ENCODE data around the gene STK24.

The STK24 gene

GRCh38 chr13:98525456-98526181, 51.3 kb downstream of the STK24 start:
- Mint-ChIP-seq H3K4me1 (peaks cover 76% of the 10 kb centered on the region), H3K4me3 (no peak overlapping the region), H3K36me3 (peaks cover 4% of the 10 kb centered on the region), H3K27me3 (no peaks in the 10 kb centered on the region), H3K27ac (no peak overlapping the region), H3K9me3 (no peaks in the 10 kb centered on the region)
- CTCF ChIA-PET, result interaction anchor here (1.2 kb wide), 1 partner anchor 128 kb away, joined by 4 read pairs; no protein-coding TSS in a partner anchor
- DNase-seq, result no peak

GRCh38 chr13:98524793-98525192, 52.1 kb downstream of the STK24 start:
- CTCF ChIA-PET, result no interaction called here
- Mint-ChIP-seq H3K4me1 (peaks cover 75% of the 10 kb centered on the region), H3K9me3 (no peaks in the 10 kb centered on the region), H3K4me3 (no peak overlapping the region), H3K27me3 (no peaks in the 10 kb centered on the region), H3K27ac (no peak overlapping the region), H3K36me3 (peaks cover 2% of the 10 kb centered on the region)
- DNase-seq, result no peak

GRCh38 chr13:98524391-98524790, 52.5 kb downstream of the STK24 start:
- Mint-ChIP-seq H3K36me3 (peaks cover 2% of the 10 kb centered on the region), H3K27me3 (no peaks in the 10 kb centered on the region), H3K9me3 (no peaks in the 10 kb centered on the region), H3K27ac (no peak overlapping the region), H3K4me1 (peaks cover 75% of the 10 kb centered on the region), H3K4me3 (no peak overlapping the region)
- DNase-seq, result no peak
- CTCF ChIA-PET, result no interaction called here

- Mint-ChIP-seq H3K4me3 (no peak overlapping the region), H3K27me3 (no peaks in the 10 kb centered on the region), H3K27ac (peak overlapping the region; percentile 58), H3K4me1 (peaks cover 69% of the 10 kb centered on the region), H3K36me3 (peaks cover 2% of the 10 kb centered on the region), H3K9me3 (no peaks in the 10 kb centered on the region)
- CTCF ChIA-PET, result no interaction called here
- DNase-seq, result no peak
Observed at GRCh38 chr13:98523455-98524102, 53.3 kb downstream of the STK24 start.

GRCh38 chr13:98522371-98522770, 54.5 kb downstream of the STK24 start:
- Mint-ChIP-seq H3K27ac (no peak overlapping the region), H3K36me3 (peaks cover 12% of the 10 kb centered on the region), H3K4me3 (no peak overlapping the region), H3K9me3 (no peaks in the 10 kb centered on the region), H3K27me3 (no peaks in the 10 kb centered on the region), H3K4me1 (peaks cover 75% of the 10 kb centered on the region)
- CTCF ChIA-PET, result interaction anchor here (2.0 kb wide), 1 partner anchor 9 kb away, joined by 5 read pairs; no protein-coding TSS in a partner anchor
- DNase-seq, result no peak

GRCh38 chr13:98521461-98522247, 55.3 kb downstream of the STK24 start:
- Mint-ChIP-seq H3K4me1 (peaks cover 75% of the 10 kb centered on the region), H3K4me3 (no peak overlapping the region), H3K27ac (no peak overlapping the region), H3K27me3 (no peaks in the 10 kb centered on the region), H3K36me3 (peaks cover 13% of the 10 kb centered on the region), H3K9me3 (no peaks in the 10 kb centered on the region)
- CTCF ChIA-PET, result interaction anchor here (0.5 to 2.0 kb wide), 2 partner anchors 10 to 42 kb away, joined by 5 read pairs; no protein-coding TSS in a partner anchor
- DNase-seq, result no peak

GRCh38 chr13:98520674-98521449, 56.0 kb downstream of the STK24 start:
- H3K27me3 Mint-ChIP-seq, result no peaks in the 10 kb centered on the region
- CTCF ChIA-PET, result interaction anchor here (0.5 to 2.0 kb wide), 3 partner anchors 8 to 43 kb away, joined by 4 to 5 read pairs (median 5); no protein-coding TSS in a partner anchor

GRCh38 chr13:98519976-98520375, 56.9 kb downstream of the STK24 start:
- H3K36me3 Mint-ChIP-seq, result peaks cover 21% of the 10 kb centered on the region
- H3K27me3 Mint-ChIP-seq, result no peaks in the 10 kb centered on the region
- H3K4me3 Mint-ChIP-seq, result no peak overlapping the region
- no peaks in the 10 kb centered on the region for H3K9me3 Mint-ChIP-seq
- no peak overlapping the region for H3K27ac Mint-ChIP-seq
- CTCF ChIA-PET, result interaction anchor here (1.6 kb wide), 1 partner anchor 9 kb away, joined by 4 read pairs; no protein-coding TSS in a partner anchor
- peaks cover 81% of the 10 kb centered on the region for H3K4me1 Mint-ChIP-seq
- DNase-seq, result no peak

More at GRCh38 chr13:98520674-98521449, 56.0 kb downstream of the STK24 start:
- DNase-seq, result no peak
- H3K9me3 Mint-ChIP-seq, result no peaks in the 10 kb centered on the region
- H3K27ac Mint-ChIP-seq, result no peak overlapping the region
- no peak overlapping the region for H3K4me3 Mint-ChIP-seq
- peaks cover 19% of the 10 kb centered on the region for H3K36me3 Mint-ChIP-seq
- peaks cover 75% of the 10 kb centered on the region for H3K4me1 Mint-ChIP-seq

GRCh38 chr13:98517576-98518310, 59.2 kb downstream of the STK24 start:
- Mint-ChIP-seq H3K4me1 (peaks cover 78% of the 10 kb centered on the region), H3K36me3 (peaks cover 35% of the 10 kb centered on the region), H3K27me3 (no peaks in the 10 kb centered on the region), H3K4me3 (no peak overlapping the region), H3K9me3 (no peaks in the 10 kb centered on the region), H3K27ac (peak overlapping the region; percentile 67)
- DNase-seq, result peak; percentile 50
- CTCF ChIA-PET, result interaction anchor here (1.0 to 1.3 kb wide), 2 partner anchors 13 to 135 kb away, joined by 3 read pairs; no protein-coding TSS in a partner anchor

- Mint-ChIP-seq H3K27me3 (no peaks in the 10 kb centered on the region), H3K27ac (peak overlapping the region; percentile 29), H3K9me3 (no peaks in the 10 kb centered on the region), H3K36me3 (peaks cover 43% of the 10 kb centered on the region), H3K4me1 (peaks cover 70% of the 10 kb centered on the region), H3K4me3 (no peak overlapping the region)
- no peak for DNase-seq
- CTCF ChIA-PET, result interaction anchor here (0.7 kb wide), 1 partner anchor 150 kb away, joined by 3 read pairs; no protein-coding TSS in a partner anchor
Observed at GRCh38 chr13:98515818-98516465, 61.0 kb downstream of the STK24 start.

GRCh38 chr13:98514288-98514687, 62.6 kb downstream of the STK24 start:
- Mint-ChIP-seq H3K4me1 (peaks cover 73% of the 10 kb centered on the region), H3K36me3 (peaks cover 50% of the 10 kb centered on the region), H3K4me3 (no peak overlapping the region), H3K27ac (peak overlapping the region; percentile 50), H3K9me3 (no peaks in the 10 kb centered on the region), H3K27me3 (no peaks in the 10 kb centered on the region)
- CTCF ChIA-PET, result no interaction called here
- DNase-seq, result no peak

GRCh38 chr13:98513837-98514236, 63.1 kb downstream of the STK24 start:
- DNase-seq, result no peak
- Mint-ChIP-seq H3K4me3 (no peak overlapping the region), H3K27me3 (no peaks in the 10 kb centered on the region), H3K36me3 (peaks cover 50% of the 10 kb centered on the region), H3K9me3 (no peaks in the 10 kb centered on the region), H3K4me1 (peaks cover 76% of the 10 kb centered on the region), H3K27ac (peak overlapping the region; percentile 47)
- CTCF ChIA-PET, result no interaction called here
